GM10266 (cell line): ENCODE measurements around the gene MGMT.

Source experiments
- DNase-seq: peaks from one replicate; pipeline ENCODE4 v3.0.0; 2012; ENCODE audit errors: extremely low spot score
- TF ChIP-seq, protein P1 (sequence below): IDR thresholded peaks from 2 replicates; pipeline ENCODE4 v1.5.1; 2012; ENCODE audit warnings: mild to moderate bottlenecking, low read depth; ENCODE audit not compliant: control insufficient read depth, insufficient read depth; ENCODE audit errors: missing control alignments

The MGMT gene

GRCh38 chr10:129626309-129626708 lies 159.3 kb downstream of the MGMT start:
- DNase-seq, result no peak
- TF ChIP-seq, protein P1, sequence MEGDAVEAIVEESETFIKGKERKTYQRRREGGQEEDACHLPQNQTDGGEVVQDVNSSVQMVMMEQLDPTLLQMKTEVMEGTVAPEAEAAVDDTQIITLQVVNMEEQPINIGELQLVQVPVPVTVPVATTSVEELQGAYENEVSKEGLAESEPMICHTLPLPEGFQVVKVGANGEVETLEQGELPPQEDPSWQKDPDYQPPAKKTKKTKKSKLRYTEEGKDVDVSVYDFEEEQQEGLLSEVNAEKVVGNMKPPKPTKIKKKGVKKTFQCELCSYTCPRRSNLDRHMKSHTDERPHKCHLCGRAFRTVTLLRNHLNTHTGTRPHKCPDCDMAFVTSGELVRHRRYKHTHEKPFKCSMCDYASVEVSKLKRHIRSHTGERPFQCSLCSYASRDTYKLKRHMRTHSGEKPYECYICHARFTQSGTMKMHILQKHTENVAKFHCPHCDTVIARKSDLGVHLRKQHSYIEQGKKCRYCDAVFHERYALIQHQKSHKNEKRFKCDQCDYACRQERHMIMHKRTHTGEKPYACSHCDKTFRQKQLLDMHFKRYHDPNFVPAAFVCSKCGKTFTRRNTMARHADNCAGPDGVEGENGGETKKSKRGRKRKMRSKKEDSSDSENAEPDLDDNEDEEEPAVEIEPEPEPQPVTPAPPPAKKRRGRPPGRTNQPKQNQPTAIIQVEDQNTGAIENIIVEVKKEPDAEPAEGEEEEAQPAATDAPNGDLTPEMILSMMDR, result no peak

DNA sequence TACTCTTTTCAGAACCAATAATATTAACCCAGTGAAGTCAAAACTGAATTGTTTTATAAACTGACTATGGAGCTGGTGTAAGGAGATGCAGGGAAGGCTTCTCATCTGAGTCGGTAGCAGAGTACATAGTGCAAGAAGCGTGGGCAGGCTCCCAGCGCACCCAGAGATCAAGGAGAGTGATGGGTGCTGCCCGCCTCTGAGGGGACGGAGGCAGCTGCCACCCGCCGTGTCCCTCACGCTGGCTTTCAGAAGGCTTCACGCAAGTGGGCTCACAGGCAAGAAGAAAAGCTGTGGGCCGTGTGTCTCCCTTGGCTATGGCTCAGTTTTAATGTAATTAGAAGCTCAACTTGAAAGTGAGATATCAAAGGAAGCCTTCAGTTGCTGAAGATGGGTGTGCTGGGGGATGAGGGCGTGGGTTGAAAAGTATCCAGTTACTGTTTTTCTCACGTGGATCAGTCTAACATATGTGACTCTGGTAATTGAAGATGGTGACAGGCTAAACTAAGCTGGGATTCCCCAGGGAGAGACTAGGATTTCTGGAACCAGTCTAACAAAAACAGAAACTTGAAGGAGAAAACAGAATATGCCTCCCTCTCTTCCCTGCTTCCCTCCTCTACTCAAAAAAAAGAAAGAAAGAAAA lies 159.9 kb downstream of the MGMT start:
- no peak for DNase-seq
- TF ChIP-seq, protein P1, result no peak

- DNase-seq, result no peak
- TF ChIP-seq, protein P1, result no peak
Observed at GRCh38 chr10:129627442-129627841, 160.4 kb downstream of the MGMT start.

DNA sequence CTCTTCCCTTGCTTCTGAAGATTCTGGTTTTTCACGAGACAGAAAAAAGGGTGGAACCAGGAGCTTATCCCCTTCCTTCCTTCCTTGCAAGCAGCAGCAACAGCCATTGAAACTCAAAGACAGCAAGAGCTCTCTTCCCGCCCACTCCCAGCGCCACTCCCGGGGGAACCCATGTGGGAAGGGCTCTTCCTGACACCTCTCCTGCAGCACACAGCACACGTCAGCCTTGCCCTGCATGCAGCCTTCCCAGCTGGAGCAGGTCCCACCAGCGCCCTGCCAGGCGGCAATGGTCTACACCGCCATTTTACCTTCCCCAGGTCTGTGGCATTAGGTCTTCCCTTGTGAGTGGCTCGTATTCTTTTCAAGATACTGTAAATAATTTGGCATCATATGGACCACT lies 161.8 kb downstream of the MGMT start:
- TF ChIP-seq, protein P1, result no peak
- DNase-seq, result no peak

DNA sequence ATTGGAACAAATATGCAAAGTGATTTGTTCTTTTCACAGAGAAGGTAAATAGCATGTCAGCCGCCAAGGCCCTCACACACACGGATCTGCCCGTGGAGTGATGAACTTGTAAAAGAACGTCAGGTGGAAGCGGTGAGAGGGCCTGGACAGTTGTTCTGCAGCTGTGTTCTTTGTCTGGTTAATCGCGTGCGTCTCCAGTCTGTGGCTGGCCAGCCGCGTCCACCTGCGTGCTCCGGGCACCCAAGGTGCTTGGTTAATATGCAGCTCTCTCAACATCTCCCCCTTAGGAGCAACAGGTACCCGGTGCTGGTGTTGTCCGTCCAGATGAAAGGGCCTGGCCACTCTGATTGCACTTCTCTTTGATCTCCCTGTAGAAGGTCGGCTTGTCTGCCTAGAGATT lies 162.9 kb downstream of the MGMT start:
- no peak for DNase-seq
- TF ChIP-seq, protein P1, result no peak

GRCh38 chr10:129631006-129631405 lies 164.0 kb downstream of the MGMT start:
- TF ChIP-seq, protein P1, result no peak

DNA sequence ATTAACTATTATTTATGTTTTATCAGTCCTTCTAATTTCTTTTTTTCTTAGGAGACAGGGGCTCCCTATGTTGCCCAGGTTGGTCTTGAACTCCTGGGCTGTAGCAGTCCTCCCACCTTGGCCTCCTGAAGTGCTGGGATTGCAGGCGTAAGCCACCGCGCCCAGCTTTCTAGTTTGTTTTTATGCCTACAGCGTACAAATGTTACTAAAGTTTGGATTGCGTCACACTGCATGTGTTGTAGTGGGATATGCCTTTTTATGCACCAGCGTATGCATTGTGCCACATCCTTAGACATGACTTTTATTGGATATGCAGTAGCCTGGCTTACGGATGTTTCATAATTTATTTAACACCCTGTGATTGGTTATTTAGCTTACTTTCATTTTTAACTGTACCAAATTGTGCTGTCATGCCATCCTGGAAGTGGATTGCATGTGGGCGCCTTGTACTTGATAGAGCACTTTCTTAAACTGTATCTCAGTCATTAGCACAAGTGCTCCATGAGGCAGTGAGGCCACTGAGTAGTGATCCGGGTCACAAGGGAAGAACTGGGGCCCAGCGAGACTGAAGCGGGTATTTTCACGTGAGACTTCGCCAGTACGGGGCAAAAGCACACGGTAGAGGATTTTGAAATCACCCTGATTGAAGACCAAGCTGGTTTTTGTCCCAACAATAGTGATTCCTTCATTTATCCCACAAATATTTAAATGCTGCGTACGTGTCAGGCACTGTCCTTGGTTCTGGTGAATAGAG lies 165.0 kb downstream of the MGMT start:
- DNase-seq, result no peak
- TF ChIP-seq, protein P1, result no peak

More at GRCh38 chr10:129631006-129631405, 164.0 kb downstream of the MGMT start:
- DNase-seq, result no peak
